Nephron progenitor cell (in vitro differentiated cells): ENCODE results near the gene FOSB.

ENCODE experiments used
- DNase-seq: peaks from one replicate; pipeline ENCODE4 v3.0.0; 2021
- H3K27ac Mint-ChIP-seq: 2 replicates; pipeline ENCODE4 v1.8.0; 2021; ENCODE audit warnings: mild to moderate bottlenecking, moderate library complexity, mixed read lengths
- H3K27me3 Mint-ChIP-seq: 2 replicates; pipeline ENCODE4 v1.8.0; 2021; ENCODE audit warnings: mild to moderate bottlenecking, low read depth, mixed read lengths; ENCODE audit not compliant: poor library complexity
- H3K36me3 Mint-ChIP-seq: 2 replicates; pipeline ENCODE4 v1.8.0; 2021; ENCODE audit warnings: low read depth, mixed read lengths
- H3K4me1 Mint-ChIP-seq: 2 replicates; pipeline ENCODE4 v1.8.0; 2021; ENCODE audit warnings: mixed read lengths
- H3K4me3 Mint-ChIP-seq: 2 replicates; pipeline ENCODE4 v1.8.0; 2021; ENCODE audit warnings: mild to moderate bottlenecking, moderate library complexity, mixed read lengths
- H3K9me3 Mint-ChIP-seq: 2 replicates; pipeline ENCODE4 v1.8.0; 2021; ENCODE audit warnings: mild to moderate bottlenecking, moderate library complexity, mixed read lengths
- CTCF ChIP-seq: fragments of 200-600 bp; sonication (generic); IDR thresholded peaks from 2 replicates; pipeline ENCODE4 v1.5.0; 2021; ENCODE audit warnings: antibody characterized with exemption

Gene FOSB

GRCh38 chr19:45437328-45437727, 30.5 kb upstream of the FOSB start:
- H3K4me1 Mint-ChIP-seq: peaks cover 15% of the 10 kb centered on the region

GRCh38 chr19:45439190-45439568, 28.6 kb upstream of the FOSB start:
- H3K9me3 Mint-ChIP-seq: no peaks in the 10 kb centered on the region
- peaks cover 29% of the 10 kb centered on the region for H3K4me1 Mint-ChIP-seq
- no peak overlapping the region for H3K27ac Mint-ChIP-seq
- H3K36me3 Mint-ChIP-seq: no peaks in the 10 kb centered on the region
- peak overlapping the region; percentile 32 for H3K4me3 Mint-ChIP-seq
- no peak for TF ChIP-seq CTCF
- no peak for DNase-seq
- H3K27me3 Mint-ChIP-seq: peaks cover 11% of the 10 kb centered on the region

More at GRCh38 chr19:45437328-45437727, 30.5 kb upstream of the FOSB start:
- Mint-ChIP-seq H3K36me3 (no peaks in the 10 kb centered on the region), H3K4me3 (no peak overlapping the region), H3K27ac (no peak overlapping the region), H3K9me3 (no peaks in the 10 kb centered on the region), H3K27me3 (peaks cover 23% of the 10 kb centered on the region)
- TF ChIP-seq CTCF: no peak
- no peak for DNase-seq

- peak; percentile 99 for TF ChIP-seq CTCF
- no peaks in the 10 kb centered on the region for H3K36me3 Mint-ChIP-seq
- no peak overlapping the region for H3K27ac Mint-ChIP-seq
- peak overlapping the region; percentile 83 for H3K4me3 Mint-ChIP-seq
- H3K27me3 Mint-ChIP-seq: peaks cover 11% of the 10 kb centered on the region
- peaks cover 34% of the 10 kb centered on the region for H3K4me1 Mint-ChIP-seq
- H3K9me3 Mint-ChIP-seq: no peaks in the 10 kb centered on the region
- DNase-seq: peak; percentile 88
Observed at GRCh38 chr19:45439569-45440258, 28.1 kb upstream of the FOSB start.

GRCh38 chr19:45440259-45440638, 27.5 kb upstream of the FOSB start:
- Mint-ChIP-seq H3K9me3 (no peaks in the 10 kb centered on the region), H3K4me3 (peak overlapping the region; percentile 83), H3K27ac (peak overlapping the region; percentile 70), H3K27me3 (peaks cover 11% of the 10 kb centered on the region), H3K4me1 (peaks cover 40% of the 10 kb centered on the region), H3K36me3 (no peaks in the 10 kb centered on the region)
- TF ChIP-seq CTCF: no peak
- DNase-seq: no peak

- no peak for TF ChIP-seq CTCF
- Mint-ChIP-seq H3K36me3 (no peaks in the 10 kb centered on the region), H3K27ac (peak overlapping the region; percentile 21), H3K27me3 (peaks cover 8% of the 10 kb centered on the region), H3K4me1 (peaks cover 45% of the 10 kb centered on the region), H3K4me3 (peak overlapping the region; percentile 83), H3K9me3 (no peaks in the 10 kb centered on the region)
- DNase-seq: no peak
Observed at GRCh38 chr19:45440873-45441654, 26.7 kb upstream of the FOSB start.
